ENCODE results near the gene PHF21A.

DNA sequence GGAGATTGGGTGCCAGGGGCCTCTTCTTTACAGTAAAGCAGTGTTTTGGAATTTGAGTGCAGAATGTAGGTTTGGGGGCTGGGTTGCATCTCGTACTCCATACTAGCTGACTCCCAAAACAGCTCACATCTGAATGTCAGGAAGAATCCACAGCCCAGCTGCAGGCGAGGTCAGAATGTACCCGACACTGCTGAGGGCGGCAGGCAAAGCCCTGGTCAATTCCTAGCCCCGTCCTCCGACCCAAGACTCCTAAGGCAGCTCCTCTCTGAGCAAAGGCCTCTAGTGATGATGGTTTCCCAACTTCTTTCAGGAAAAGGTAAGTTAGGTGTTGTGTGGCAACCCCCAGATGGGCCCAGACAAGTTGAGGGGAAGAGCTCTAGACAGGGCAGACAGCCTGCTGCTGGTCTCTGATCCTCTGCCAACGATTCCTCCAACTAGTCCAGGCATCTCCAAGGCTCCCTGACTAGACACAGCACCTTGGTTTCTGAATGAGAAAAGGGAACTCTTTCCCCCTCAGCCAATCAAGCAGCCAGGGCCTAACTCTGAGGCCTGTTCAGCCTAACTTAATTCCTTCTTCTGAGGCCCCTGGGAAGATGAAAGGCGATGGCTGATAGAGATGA, 190.2 kb downstream of the PHF21A start:
- no peak for TF ChIP-seq CTCF (IDR thresholded peaks at IDR 0.05; ENCODE audit: borderline replicate concordance, extremely low read depth, low read length, poor library complexity, severe bottlenecking)
- TF ChIP-seq EZH2 (IDR thresholded peaks at IDR 0.05; ENCODE audit: borderline replicate concordance, low read depth, low read length, severe bottlenecking): no peak

All from DND-41 (cell line).